ENCODE results near the gene CABP5.
"Not testable (repeated sequence)": the region's sequence is repeated elsewhere in the genome, so short reads cannot be mapped to it uniquely, and the experiment has no call there.

CABP5 gene

DNA sequence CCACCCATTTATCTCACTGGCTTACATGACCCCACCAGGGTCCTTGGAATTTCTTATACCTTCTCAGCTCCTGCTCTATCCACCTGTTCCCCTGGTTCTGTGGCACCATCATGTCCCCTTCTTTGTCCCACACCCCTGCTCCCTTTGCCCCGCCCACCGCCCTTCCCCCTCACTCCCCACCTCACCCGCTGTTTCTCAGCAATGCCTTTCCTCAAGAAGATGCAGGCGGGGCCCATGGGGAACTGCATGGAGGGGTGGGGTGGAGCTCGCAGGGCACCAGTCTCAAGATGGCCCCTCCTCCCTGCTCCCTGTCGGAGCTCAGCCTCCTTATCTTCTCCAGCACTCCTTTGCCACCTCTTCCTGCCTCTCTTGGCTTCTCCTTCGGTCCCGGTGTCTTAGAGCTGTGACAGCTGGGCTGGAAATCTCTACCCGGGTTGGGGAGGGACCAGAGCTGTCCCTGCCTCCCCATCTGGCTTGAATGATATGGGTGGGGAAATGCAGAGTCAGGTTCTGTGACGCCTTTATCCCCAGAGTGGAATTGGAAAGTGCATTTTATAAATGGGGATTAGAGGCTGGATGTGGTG is at the start of gene CABP5:
TSS of gene CABP5 (minus strand) at position 405 of the 584 bp plus-strand sequence. CDS start at position 248, 157 bp downstream.
- H3K79me2 ChIP-seq (ENCODE audit: control insufficient read depth, insufficient read depth, low read length, unreplicated experiment) = no peaks in the 10 kb centered on the region

DNA sequence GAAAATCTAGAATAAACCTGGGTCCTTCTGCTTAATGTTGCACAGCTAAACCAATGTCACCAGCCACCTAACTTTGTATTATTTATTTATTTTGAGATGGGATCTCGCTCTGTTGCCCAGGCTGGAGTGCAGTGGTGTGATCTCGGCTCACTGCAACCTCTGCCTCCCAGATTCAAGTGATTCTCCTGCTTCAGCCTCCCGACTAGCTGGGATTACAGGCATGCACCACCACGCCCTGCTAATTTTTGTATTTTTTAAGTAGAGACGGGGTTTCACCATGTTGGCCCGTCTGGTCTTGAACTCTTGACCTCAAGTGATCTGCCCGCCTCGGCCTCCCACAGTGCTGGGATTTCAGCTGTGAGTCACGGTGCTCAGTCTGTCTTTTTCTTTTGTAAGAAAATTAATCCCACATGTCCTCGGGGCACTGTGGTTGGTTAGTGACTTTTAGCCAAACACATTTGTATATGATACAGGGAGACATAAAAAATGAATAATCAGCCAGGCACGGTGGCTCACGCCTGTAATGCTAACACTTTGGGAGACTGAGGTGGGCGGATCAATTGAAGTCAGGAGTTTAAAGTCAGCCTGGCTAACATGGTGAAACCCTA is 47.3 kb upstream of the CABP5 start:
- not testable (repeated sequence) for H3K36me3 ChIP-seq (ENCODE audit: insufficient read depth, low read length); H3K4me1 ChIP-seq (ENCODE audit: control insufficient read depth, insufficient read depth, low read length, unreplicated experiment); H3K4me3 ChIP-seq (ENCODE audit: low read depth, low read length); H3K79me2 ChIP-seq (ENCODE audit: control insufficient read depth, insufficient read depth, low read length, unreplicated experiment); H3K27me3 ChIP-seq (ENCODE audit: insufficient read depth, low read length); H2AFZ ChIP-seq (ENCODE audit: low read length, unreplicated experiment); H3K27ac ChIP-seq (ENCODE audit: low read depth, low read length)

More for the DNA sequence above, at the start of gene CABP5:
- Histone ChIP-seq H2AFZ (ENCODE audit: low read length, unreplicated experiment) (no peak within 1 kb of the TSS), H3K27ac (ENCODE audit: low read depth, low read length) (no peak within 1 kb of the TSS), H3K4me3 (ENCODE audit: low read depth, low read length) (no peak within 1 kb of the TSS), H3K27me3 (ENCODE audit: insufficient read depth, low read length) (0 out of 2 replicates have a peak, but pooled peaks cover 5% of the 10 kb centered on the region), H3K36me3 (ENCODE audit: insufficient read depth, low read length) (no peaks in the 10 kb centered on the region), H3K4me1 (ENCODE audit: control insufficient read depth, insufficient read depth, low read length, unreplicated experiment) (no peaks in the 10 kb centered on the region)

DNA sequence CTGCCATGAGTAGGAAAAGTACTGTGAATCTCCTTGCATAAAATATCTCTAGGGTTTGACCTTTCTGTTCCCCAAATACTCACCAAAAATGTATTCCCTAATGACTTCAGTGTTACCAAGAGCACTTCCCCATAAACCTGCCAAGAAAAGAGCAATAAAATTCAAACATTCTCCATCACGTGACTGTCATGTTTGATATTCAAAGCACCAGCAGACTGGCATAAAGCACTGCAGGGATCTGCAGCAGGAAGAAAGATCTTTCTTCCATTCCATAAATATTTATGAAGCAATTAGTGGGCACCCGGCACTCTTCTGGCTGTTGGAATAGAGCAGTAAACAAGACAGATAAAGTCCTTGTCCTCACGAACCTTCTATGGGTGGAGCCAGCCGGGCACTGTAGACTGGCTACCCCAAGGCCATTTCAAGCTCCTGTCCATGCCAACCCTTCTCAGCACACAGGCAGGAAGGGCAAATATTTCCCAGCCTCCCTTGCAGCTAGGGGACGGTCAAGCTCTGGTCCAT is 46.5 kb upstream of the CABP5 start:
- no peaks in the 10 kb centered on the region for H3K36me3 ChIP-seq (ENCODE audit: insufficient read depth, low read length)
- H3K79me2 ChIP-seq (ENCODE audit: control insufficient read depth, insufficient read depth, low read length, unreplicated experiment) = no peaks in the 10 kb centered on the region
- H3K27ac ChIP-seq (ENCODE audit: low read depth, low read length) = no peak overlapping the region
- H2AFZ ChIP-seq (ENCODE audit: low read length, unreplicated experiment) = no peak overlapping the region
- no peaks in the 10 kb centered on the region for H3K27me3 ChIP-seq (ENCODE audit: insufficient read depth, low read length)
- no peak overlapping the region for H3K4me3 ChIP-seq (ENCODE audit: low read depth, low read length)
- H3K4me1 ChIP-seq (ENCODE audit: control insufficient read depth, insufficient read depth, low read length, unreplicated experiment) = no peaks in the 10 kb centered on the region

DNA sequence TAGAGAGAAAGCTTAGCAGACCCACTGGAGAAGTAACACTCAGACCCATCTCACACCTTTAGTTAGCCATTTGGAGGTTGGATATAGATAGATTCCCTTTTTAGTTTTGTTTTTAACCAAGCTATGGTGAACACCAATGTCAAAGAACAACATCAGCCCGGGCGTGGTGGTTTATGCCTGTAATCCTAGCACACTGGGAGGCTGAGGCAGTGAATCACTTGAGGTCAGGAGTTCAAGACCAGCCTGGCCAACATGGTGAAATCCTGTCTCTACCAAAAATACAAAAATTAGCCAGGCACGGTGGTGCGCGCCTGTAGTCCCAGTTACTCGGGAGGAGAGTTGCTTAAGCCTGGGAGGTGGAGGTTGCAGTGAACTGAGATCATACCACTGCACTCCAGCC is 45.1 kb upstream of the CABP5 start:
- H3K4me3 ChIP-seq (ENCODE audit: low read depth, low read length); H3K79me2 ChIP-seq (ENCODE audit: control insufficient read depth, insufficient read depth, low read length, unreplicated experiment); H3K27me3 ChIP-seq (ENCODE audit: insufficient read depth, low read length); H3K4me1 ChIP-seq (ENCODE audit: control insufficient read depth, insufficient read depth, low read length, unreplicated experiment); H3K36me3 ChIP-seq (ENCODE audit: insufficient read depth, low read length); H2AFZ ChIP-seq (ENCODE audit: low read length, unreplicated experiment); H3K27ac ChIP-seq (ENCODE audit: low read depth, low read length): not testable (repeated sequence)

DNA sequence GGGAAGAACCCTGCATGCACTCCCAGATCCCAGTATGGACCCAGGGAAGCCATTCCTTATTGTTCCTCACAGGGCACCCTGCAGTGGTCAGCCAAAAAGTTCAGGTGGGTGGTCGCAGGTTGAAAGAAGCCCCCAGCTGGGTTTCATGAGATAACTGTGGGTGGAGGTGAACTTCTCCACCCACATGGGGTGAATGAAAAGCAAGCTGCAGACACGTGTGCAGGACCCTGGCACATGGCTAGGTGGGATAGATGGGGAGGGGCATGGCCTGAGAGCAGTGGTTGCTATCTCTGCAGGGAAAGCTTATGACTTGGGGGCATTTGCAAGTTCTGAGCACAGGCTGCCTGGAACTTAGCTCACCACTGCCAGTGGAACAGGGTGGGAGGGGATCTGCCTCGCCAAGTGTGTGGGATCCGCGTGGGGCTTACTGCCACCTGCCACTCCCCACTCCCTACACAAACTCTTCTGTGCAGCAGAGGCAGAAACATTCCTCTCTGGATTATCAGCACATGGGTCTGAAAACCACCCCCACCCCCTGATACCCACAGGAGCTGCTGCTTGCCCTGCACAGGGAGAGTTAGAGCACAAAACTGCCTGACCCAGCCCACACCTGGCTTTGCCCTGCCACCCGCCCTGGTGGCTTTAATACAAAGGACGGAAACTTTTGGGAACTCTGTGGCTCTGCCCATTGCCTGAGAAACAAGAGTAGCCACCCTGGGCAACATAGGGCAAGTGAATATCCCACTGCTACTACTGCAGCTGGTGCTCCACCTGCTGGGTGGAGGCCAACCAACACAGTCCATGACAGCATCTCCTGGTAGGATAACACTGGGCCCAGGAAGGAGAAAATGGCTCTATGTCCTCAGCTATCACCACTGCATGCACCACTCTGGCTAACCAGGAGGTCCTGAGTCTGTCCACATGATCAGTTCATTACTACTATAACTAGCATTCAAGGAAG is 42.3 kb upstream of the CABP5 start:
- Histone ChIP-seq H3K27ac (ENCODE audit: low read depth, low read length) (no peak overlapping the region), H2AFZ (ENCODE audit: low read length, unreplicated experiment) (no peak overlapping the region)

DNA sequence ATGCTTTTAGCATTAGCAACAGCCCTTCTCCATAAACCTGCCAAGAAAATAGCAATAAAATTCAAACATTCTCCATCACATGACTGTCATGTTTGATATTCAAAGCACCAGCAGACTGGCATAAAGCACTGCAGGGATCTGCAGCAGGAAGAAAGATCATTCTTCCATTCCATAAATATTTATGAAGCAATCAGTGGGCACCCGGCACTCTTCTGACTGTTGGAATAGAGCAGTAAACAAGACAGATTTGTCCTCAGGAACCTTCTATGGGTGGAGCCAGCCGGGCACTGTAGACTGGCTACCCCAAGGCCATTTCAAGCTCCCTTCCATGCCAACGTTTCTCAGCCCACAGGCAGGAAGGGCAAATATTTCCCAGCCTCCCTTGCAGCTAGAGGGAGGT is 41.2 kb upstream of the CABP5 start:
- Histone ChIP-seq H3K4me3 (ENCODE audit: low read depth, low read length) (no peak overlapping the region), H2AFZ (ENCODE audit: low read length, unreplicated experiment) (no peak overlapping the region), H3K79me2 (ENCODE audit: control insufficient read depth, insufficient read depth, low read length, unreplicated experiment) (no peaks in the 10 kb centered on the region), H3K36me3 (ENCODE audit: insufficient read depth, low read length) (no peaks in the 10 kb centered on the region), H3K27me3 (ENCODE audit: insufficient read depth, low read length) (no peaks in the 10 kb centered on the region), H3K27ac (ENCODE audit: low read depth, low read length) (no peak overlapping the region), H3K4me1 (ENCODE audit: control insufficient read depth, insufficient read depth, low read length, unreplicated experiment) (no peaks in the 10 kb centered on the region)

More for the DNA sequence above, 42.3 kb upstream of the CABP5 start:
- H3K79me2 ChIP-seq (ENCODE audit: control insufficient read depth, insufficient read depth, low read length, unreplicated experiment) = no peaks in the 10 kb centered on the region
- no peaks in the 10 kb centered on the region for H3K36me3 ChIP-seq (ENCODE audit: insufficient read depth, low read length)
- H3K4me1 ChIP-seq (ENCODE audit: control insufficient read depth, insufficient read depth, low read length, unreplicated experiment) = no peaks in the 10 kb centered on the region
- H3K4me3 ChIP-seq (ENCODE audit: low read depth, low read length) = no peak overlapping the region
- H3K27me3 ChIP-seq (ENCODE audit: insufficient read depth, low read length) = no peaks in the 10 kb centered on the region

DNA sequence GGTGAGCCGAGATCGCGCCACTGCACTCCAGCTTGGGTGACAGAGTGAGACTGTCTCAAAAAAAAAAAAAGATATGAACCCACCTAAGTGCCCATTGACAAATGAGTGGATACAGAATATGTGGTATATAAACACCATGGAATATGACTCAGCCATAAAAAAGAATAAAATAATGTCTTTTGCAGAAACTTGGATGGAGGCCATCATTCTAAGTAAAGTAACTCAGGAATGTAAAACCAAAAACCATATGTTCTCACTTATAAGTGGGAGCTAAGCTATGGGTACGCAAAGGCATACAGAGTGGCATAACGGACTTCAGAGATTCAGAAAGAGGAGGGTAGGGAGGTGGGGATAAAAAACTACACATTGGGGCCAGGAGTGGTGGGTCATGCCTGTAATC is 37.2 kb upstream of the CABP5 start:
- H3K36me3 ChIP-seq (ENCODE audit: insufficient read depth, low read length) = no peaks in the 10 kb centered on the region
- H2AFZ ChIP-seq (ENCODE audit: low read length, unreplicated experiment) = no peak overlapping the region
- no peaks in the 10 kb centered on the region for H3K4me1 ChIP-seq (ENCODE audit: control insufficient read depth, insufficient read depth, low read length, unreplicated experiment)
- no peak overlapping the region for H3K4me3 ChIP-seq (ENCODE audit: low read depth, low read length)
- H3K27me3 ChIP-seq (ENCODE audit: insufficient read depth, low read length) = 0 out of 2 replicates have a peak, but pooled peaks cover 4% of the 10 kb centered on the region
- H3K27ac ChIP-seq (ENCODE audit: low read depth, low read length) = no peak overlapping the region
- H3K79me2 ChIP-seq (ENCODE audit: control insufficient read depth, insufficient read depth, low read length, unreplicated experiment) = no peaks in the 10 kb centered on the region

DNA sequence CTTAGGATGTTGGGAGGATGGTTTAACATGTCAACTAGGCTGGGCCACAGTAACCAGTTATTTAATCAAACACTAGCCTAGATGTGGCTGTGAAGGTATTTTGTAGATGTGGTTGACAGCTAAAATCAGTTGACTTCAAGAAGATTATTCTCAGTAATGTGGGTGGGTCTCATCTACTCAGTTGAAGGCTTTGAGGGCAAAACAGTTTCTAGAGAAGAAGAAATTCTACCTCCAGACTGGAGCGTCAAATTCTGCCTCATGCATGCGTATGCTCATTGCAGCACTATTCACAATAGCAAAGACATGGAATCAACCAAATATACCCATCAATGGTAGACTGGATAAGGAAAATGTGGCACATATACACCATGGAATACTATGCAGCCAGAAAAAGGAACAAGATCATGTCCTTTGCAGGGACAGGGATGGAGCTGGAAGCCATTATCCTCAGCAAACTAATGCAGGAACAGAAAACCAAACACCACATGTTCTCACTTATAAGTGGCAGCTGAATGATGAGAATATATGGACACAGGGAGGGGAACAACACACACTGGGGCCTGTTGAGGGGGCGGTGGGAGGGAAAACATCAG is 26.4 kb upstream of the CABP5 start:
- not testable (repeated sequence) for H3K27me3 ChIP-seq (ENCODE audit: insufficient read depth, low read length); H3K36me3 ChIP-seq (ENCODE audit: insufficient read depth, low read length); H2AFZ ChIP-seq (ENCODE audit: low read length, unreplicated experiment); H3K27ac ChIP-seq (ENCODE audit: low read depth, low read length); H3K4me3 ChIP-seq (ENCODE audit: low read depth, low read length); H3K4me1 ChIP-seq (ENCODE audit: control insufficient read depth, insufficient read depth, low read length, unreplicated experiment); H3K79me2 ChIP-seq (ENCODE audit: control insufficient read depth, insufficient read depth, low read length, unreplicated experiment)

DNA sequence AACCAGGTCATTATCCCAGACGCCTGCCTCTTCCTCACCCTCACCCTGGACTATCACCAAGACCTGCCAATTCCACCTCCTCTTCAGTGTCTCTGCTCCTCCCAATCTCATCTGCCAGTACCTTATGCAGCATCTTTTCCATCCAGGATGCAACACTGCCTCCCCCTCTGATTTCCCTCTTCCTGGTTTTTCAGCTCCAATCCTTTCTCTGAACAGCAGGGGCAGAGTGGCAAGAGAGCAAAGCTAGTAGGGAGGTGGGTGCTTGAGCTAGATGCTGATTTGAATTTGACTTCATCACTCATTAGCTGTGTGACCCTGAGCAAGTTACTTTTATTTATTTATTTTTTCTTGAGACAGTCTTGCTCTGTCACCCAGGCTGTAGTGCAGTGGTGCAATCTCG is 25.6 kb upstream of the CABP5 start:
- Histone ChIP-seq H3K36me3 (ENCODE audit: insufficient read depth, low read length) (no peaks in the 10 kb centered on the region), H3K27ac (ENCODE audit: low read depth, low read length) (no peak overlapping the region), H3K79me2 (ENCODE audit: control insufficient read depth, insufficient read depth, low read length, unreplicated experiment) (no peaks in the 10 kb centered on the region), H2AFZ (ENCODE audit: low read length, unreplicated experiment) (no peak overlapping the region), H3K4me3 (ENCODE audit: low read depth, low read length) (no peak overlapping the region), H3K27me3 (ENCODE audit: insufficient read depth, low read length) (no peaks in the 10 kb centered on the region), H3K4me1 (ENCODE audit: control insufficient read depth, insufficient read depth, low read length, unreplicated experiment) (no peaks in the 10 kb centered on the region)

DNA sequence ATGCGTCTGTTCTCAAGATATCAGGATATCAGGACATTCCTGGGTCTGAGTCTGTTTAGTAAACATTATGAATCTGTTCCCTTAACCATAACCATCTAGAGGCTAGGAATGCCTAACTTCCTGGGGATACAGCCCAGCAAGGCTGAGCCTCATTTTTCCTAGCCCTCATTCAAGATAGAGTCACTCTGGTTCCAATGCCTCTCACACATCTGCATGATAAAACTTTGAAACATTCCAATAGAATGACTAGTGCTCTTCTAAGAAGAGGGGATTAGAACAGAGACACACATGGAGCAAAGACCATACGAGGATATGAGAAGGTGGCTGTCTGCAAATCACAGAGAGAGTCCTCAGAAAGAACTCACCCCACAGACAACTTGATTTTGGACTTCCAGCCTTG is 20.6 kb upstream of the CABP5 start:
- Histone ChIP-seq H3K4me1 (ENCODE audit: control insufficient read depth, insufficient read depth, low read length, unreplicated experiment) (no peaks in the 10 kb centered on the region), H3K79me2 (ENCODE audit: control insufficient read depth, insufficient read depth, low read length, unreplicated experiment) (no peaks in the 10 kb centered on the region), H2AFZ (ENCODE audit: low read length, unreplicated experiment) (no peak overlapping the region), H3K4me3 (ENCODE audit: low read depth, low read length) (no peak overlapping the region), H3K36me3 (ENCODE audit: insufficient read depth, low read length) (no peaks in the 10 kb centered on the region), H3K27me3 (ENCODE audit: insufficient read depth, low read length) (no peaks in the 10 kb centered on the region), H3K27ac (ENCODE audit: low read depth, low read length) (no peak overlapping the region)

Data from ACC112 (cell line).